ENCODE data around the gene AIG1.

DNA sequence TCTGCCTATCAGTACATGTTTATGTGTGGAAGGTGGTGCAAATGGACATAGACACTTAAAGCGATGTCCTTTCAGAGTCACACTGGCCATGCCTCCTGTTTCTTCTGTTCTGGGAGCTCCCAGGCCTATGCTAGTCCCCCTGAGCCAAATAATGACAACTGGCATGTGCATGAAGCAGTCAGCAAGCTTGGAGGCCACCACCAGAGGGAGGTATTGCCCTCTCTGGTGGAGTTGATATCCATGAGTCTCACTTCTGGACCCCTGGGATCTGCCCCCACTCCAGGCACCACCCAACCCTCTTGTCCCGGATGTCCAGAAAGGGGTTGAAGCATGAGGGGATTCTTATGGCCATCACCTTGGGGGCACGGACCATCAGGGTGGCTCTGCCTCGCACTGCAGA, 172.2 kb downstream of the AIG1 start:
- TF ChIP-seq, protein P1, sequence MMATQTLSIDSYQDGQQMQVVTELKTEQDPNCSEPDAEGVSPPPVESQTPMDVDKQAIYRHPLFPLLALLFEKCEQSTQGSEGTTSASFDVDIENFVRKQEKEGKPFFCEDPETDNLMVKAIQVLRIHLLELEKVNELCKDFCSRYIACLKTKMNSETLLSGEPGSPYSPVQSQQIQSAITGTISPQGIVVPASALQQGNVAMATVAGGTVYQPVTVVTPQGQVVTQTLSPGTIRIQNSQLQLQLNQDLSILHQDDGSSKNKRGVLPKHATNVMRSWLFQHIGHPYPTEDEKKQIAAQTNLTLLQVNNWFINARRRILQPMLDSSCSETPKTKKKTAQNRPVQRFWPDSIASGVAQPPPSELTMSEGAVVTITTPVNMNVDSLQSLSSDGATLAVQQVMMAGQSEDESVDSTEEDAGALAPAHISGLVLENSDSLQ (IDR thresholded peaks at IDR 0.05) = no peak
- TF ChIP-seq BHLHE40 (IDR thresholded peaks at IDR 0.05; ENCODE audit: borderline replicate concordance) = no peak
- TF ChIP-seq ELF4 (IDR thresholded peaks at IDR 0.05) = no peak
- no peak for TF ChIP-seq TARDBP (IDR thresholded peaks at IDR 0.05)
- no peak for TF ChIP-seq LEF1 (IDR thresholded peaks at IDR 0.05; ENCODE audit: borderline replicate concordance)
- no peak for TF ChIP-seq HDGF (IDR thresholded peaks at IDR 0.05; ENCODE audit: borderline replicate concordance)
- TF ChIP-seq SUZ12 (IDR thresholded peaks at IDR 0.05) = no peak
- TF ChIP-seq ARNT (IDR thresholded peaks at IDR 0.05) = no peak
- no peak for TF ChIP-seq FOXK2 (IDR thresholded peaks at IDR 0.05)
- TF ChIP-seq FOXM1 (IDR thresholded peaks at IDR 0.05; ENCODE audit: borderline replicate concordance) = no peak
- TF ChIP-seq NFRKB (IDR thresholded peaks at IDR 0.05) = no peak
- no peak for TF ChIP-seq SP1 (IDR thresholded peaks at IDR 0.05)
- no peak for TF ChIP-seq L3MBTL2 (conservative IDR thresholded peaks at IDR 0.05)
- no peak for TF ChIP-seq ZNF384 (IDR thresholded peaks at IDR 0.05)
